Activated T-cell treated with anti-CD3 and anti-CD28 coated beads, Interleukin-2, amount 50 U/mL, for 1 hour (primary cell): Measurements from ENCODE around the gene MOB3C.

Source experiments
- DNase-seq: peaks from one replicate; pipeline ENCODE4 v3.0.0-alpha.2; 2020

MOB3C gene

GRCh38 chr1:46637444-46638083, 21.0 kb upstream of the MOB3C start:
- no peak for DNase-seq

- DNase-seq = no peak
Observed at GRCh38 chr1:46635205-46635604, 18.6 kb upstream of the MOB3C start.

- no peak for DNase-seq
Observed at GRCh38 chr1:46630719-46631118, 14.1 kb upstream of the MOB3C start.

- DNase-seq = no peak
Observed at GRCh38 chr1:46623743-46624644, 7.4 kb upstream of the MOB3C start.

- no peak for DNase-seq
Observed at GRCh38 chr1:46622344-46622743, 5.7 kb upstream of the MOB3C start.

- no peak for DNase-seq
Observed at GRCh38 chr1:46621930-46622329, 5.3 kb upstream of the MOB3C start.

- DNase-seq = no peak
Observed at GRCh38 chr1:46619656-46620258, 3.1 kb upstream of the MOB3C start.

GRCh38 chr1:46618754-46619415, 2.3 kb upstream of the MOB3C start:
- DNase-seq = no peak

- no peak for DNase-seq
Observed at GRCh38 chr1:46617833-46618232, 1.2 kb upstream of the MOB3C start.

GRCh38 chr1:46617108-46617800, 643 bp upstream of the MOB3C start:
- no peak for DNase-seq

GRCh38 chr1:46615735-46616134, 876 bp downstream of the MOB3C start:
- no peak for DNase-seq

GRCh38 chr1:46615088-46615487, 1.5 kb downstream of the MOB3C start:
- DNase-seq = no peak

- DNase-seq = no peak
Observed at GRCh38 chr1:46614604-46614984, 2.0 kb downstream of the MOB3C start.

- peak; percentile 40 for DNase-seq
Observed at GRCh38 chr1:46613661-46614603, 2.7 kb downstream of the MOB3C start.

GRCh38 chr1:46612937-46613660, 3.5 kb downstream of the MOB3C start:
- no peak for DNase-seq

GRCh38 chr1:46611691-46612221, 4.9 kb downstream of the MOB3C start:
- DNase-seq = no peak

- DNase-seq = no peak
Observed at GRCh38 chr1:46607345-46608130, 9.1 kb downstream of the MOB3C start.

GRCh38 chr1:46606255-46606965, 10.2 kb downstream of the MOB3C start:
- DNase-seq = no peak

- DNase-seq = peak; percentile 27
Observed at GRCh38 chr1:46605232-46605631, 11.4 kb downstream of the MOB3C start.
